Measurements from ENCODE around the gene TTC28. TPM values are rescaled to one million over a fixed set of nuclear protein-coding genes. Genes with fewer than 3 reads are reported as not detected.

The TTC28 gene
- total RNA-seq, 1 donor from 2014 or later = 14.9 TPM

DNA sequence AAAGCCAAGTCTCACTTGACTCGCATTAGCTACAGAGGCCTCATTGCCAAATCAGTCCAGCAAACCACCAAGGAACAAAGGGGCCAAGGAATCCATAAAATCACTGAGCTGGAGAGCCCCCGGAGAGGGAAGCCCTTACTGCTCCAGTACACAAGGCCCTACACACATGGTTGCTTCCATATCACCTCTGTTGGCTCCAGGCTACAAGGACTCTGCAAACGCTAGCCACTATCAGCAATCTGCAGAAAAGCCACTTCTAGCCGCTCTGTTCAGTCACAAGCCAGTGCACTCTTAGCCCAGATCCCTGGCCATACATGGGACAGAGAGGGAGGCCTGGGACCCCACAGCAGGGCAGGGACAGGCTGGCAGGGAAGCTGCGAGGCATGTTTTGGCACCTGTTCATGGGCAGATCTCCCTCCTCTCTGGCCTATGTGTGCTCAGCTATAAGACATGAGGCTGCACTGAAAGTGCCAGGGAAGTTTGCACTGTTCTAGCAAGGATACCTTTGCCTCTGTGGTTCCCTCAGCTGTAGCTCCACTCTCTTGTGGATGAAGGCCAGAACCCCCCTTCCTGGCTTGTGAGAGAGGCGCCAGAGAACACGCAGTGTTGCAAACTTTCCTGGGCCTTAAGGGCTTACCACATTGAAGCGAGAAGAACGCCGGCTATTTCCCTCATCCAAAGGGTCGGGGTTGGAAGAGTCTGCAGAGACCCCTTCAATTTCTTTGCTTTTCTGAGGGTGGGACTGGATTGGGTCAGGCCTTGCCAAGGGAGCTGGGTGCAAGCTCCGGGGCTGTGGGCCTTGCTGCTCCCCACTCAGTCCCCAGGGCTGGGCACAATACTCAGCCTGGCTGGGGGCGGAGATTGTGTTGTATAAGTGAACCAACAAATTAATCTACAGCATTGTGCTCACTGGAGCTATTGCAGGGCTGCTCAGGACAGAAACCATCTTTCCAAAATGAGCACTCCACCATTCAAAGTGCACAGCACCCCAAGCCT is 651.9 kb downstream of the TTC28 start:
- no peak for DNase-seq (ENCODE audit: low read depth in 2 of 2)

DNA sequence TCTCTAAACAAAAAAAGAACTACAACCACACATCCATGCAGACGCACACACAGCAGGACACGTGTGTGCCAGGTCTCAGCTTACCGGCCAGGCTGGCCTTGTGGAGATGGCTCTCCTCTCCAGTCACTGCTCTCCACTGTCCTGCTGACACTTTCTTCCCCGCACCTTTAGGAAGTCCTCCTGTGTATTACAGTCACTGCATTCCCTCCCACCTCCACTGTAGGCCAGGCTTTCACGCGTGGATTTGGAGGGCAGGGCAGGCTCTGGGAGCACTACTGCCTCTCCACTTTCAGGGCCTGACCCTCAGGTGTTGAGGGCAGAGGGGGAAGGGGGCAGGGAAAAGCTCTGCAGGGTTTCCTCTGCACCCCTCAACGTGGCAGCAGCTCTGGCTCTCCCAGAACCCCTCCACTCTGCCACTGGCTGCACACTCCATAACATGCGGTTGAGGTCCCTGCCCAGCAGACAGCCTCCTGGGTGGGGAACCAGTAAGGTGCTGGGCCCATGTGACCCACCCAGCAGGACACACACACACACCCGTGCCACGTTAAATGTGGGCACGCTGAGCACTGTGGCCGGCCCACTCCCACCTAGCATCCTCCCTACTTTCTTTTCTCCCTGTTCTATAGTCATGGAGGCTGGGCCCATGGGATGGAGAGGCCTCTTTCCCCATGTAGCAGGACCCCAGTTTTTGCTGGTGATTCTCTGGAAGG is 653.6 kb downstream of the TTC28 start:
- DNase-seq (ENCODE audit: low read depth in 2 of 2) = no peak

DNA sequence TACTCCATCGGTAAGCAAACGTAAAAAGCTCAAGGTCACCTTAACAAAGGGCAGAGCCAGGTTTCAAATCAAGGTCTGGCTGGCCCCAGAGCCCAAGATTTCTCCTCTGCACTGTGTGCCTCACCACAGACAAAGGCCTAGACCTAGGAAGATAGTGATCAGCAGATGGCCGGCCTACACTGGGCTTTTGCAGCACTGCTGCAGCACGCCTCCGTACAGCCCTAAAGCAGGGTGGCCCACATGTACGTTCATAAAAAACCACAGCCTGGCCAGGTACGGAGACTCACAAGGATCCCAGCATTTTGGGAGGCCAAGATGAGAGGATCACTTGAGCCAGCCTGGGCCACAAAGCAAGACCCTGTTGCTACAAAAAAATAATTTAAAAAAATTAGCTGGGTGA is 654.3 kb downstream of the TTC28 start:
- no peak for DNase-seq (ENCODE audit: low read depth in 2 of 2)

DNA sequence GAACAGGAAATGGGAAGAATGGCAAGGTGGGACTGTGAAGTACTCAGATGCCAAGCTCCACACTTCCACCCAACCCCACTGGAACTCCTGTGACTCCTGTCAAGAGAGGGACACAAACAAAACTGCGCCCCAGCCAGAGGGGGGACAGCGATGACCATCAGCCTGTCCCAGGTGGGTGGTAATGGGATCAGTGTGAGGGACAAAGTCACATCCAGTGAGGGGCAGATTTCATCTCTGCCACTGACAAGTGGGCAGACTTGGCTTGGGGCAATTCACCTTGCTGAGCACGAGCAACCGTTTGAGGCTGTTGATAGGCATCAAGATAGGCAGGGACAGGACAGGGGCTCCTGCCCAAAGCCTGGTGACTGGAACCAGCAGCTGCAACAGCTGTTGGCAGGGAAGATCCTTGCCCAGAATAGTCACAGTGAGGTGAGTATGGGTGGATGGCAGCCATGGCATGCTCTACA is 655.2 kb downstream of the TTC28 start:
- no peak for DNase-seq (ENCODE audit: low read depth in 2 of 2)

DNA sequence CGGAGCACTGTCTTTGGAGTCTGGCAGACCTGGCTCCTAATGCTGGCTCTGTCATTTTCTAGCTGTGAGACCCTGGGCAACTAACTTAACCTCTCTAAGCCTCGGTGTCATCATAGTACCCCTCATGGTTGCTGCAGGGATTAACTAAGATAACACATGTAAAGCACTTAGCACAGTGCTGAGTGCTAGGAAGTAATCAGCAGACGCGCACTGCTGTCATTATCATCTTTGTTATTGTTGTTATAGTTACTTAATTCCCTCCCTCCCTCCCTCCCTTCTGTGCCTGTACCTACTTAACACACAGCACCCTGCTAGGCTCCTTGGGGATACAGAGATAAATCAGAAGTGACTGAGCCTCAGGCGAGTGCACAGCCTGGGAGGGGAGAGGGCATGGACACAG is 655.9 kb downstream of the TTC28 start:
- DNase-seq (ENCODE audit: low read depth in 2 of 2) = no peak

DNA sequence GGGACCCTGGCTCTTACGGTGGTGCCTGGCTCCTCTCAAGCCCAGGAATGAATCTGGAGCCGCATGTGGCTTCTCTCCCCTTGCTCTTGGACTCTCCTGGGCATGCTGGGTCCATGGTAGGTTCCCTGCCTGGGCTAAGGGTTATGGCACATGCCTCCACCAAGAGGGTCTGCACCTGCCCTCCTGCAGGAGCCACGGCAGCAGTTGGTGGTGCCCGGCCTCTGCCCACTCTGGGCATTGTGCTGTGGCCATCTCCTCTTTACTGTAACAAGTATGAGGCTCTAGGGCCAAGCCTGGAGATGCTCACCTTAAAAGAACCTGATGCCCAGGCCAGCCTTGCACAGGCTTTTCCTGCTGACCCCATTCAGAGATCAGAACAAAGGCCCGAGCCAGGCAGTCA is 656.6 kb downstream of the TTC28 start:
- no peak for DNase-seq (ENCODE audit: low read depth in 2 of 2)

DNA sequence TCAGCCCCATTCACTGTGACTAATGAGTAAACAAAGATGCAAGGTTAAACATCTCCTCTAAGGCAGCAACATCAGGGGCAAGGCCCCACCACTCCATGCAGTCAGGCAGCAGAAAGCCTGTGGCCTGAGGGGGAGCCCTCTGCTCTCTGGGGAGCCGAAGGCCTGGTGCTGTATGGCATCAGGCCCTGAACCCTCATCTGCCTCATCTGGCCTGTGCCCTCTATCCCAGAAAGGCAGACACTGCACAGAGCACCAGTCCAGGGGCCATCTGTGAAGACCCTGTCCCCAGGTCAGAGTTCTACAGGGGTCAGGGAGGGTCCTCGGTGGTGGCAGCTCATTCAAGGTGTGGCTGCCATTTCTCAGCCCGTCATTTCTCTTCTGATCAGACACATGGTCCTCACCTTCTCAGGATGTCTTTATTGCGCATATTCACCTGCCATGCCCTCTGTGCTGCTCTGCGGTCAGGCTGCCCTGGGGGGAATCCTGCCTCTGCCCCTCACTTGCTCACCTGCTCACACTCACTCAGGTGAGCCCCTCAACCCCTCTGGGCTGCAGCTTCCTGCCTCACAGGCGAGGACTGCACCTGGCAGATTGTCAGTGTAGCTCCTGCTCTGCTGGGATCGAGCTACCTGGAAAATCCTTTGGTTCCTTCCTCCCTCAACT is 657.5 kb downstream of the TTC28 start:
- no peak for DNase-seq (ENCODE audit: low read depth in 2 of 2)

DNA sequence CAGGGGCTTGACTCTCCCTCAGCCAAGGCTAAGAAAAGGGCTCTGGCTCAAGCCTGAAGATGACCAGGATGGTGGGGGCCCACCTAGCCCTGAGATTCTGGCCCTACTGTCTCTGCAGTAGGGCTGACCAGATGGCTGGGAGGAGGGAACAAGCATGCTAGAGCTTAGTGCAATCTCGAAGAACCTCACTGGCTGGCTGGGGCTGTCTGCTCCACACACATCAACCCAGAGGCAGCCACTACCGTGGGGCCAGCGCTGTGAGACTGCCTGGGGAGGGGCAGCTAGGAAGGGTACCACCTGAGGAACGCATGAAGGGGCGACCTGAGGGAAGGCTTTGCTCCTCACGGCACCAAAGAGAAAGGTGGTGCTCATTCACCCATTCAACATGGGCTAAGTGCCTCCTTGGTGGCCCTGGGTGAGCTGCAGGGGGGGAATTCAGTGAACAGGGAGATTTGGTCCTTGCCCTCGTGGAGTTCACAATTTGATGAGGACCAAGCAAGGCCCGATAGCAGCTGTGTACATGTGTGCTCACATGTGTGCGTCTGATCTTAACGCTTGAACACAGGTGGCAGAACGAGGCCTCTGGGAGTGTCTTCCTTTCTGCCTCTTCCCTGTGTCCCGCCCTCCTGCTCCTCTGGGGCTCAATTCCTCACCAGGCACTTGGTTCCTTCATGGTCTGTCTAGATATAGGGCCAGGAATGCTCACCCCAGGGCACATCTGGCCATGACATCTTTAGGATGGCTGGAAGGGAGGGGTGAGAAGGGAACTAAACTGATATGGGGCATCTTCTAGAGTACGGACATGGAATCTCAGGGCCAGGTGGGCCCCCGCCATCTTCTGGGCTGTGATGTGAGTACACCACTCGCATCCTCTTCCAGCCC is 658.3 kb downstream of the TTC28 start:
- no peak for DNase-seq (ENCODE audit: low read depth in 2 of 2)

DNA sequence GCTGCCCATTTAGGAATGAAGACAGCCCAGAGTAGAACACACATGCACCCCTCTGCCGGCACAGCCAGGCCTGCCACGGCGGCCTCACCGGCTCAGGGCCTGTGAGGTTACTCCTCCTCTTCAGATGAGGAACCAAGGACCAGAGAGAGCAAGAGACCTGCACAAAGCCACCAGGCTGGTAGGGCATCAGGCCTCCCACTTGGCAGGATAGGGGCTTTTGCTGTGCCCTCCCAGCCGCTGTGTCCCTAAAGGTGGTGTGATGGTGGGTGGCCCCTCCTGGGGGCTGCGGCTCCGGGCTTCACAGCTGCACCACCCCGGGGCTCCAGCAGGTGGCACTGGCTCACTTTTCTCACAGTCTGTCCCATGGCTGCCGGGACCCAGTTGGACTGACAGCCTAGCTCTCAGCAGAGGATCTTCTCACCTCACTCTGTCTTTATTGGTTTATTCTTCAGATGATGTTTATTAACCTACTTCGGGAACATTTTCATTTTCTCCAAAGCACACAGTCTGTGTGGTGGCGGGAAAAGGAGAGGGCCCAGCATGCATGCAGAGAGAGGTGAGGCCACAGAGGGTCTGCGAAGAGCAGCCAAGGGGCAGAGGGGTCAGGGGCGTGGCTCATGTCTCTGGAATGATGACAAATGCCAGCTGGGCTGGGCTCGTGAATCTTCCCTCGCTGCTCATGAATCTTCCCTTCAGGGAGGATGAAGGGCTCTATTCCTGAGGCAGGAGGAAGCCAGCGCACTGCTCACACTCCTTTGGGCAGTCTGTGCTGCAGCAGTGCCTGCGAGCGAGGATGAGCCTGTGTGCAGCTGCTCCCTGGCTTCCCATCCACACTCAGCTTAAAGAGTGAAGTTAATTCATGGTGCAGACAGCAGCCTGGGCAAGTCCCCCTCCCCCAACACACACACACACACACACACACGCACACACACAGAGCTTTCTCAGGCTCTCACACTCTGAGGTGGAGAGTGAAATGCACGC is 659.5 kb downstream of the TTC28 start:
- DNase-seq (ENCODE audit: low read depth in 2 of 2) = peak; percentile 74 to 83

DNA sequence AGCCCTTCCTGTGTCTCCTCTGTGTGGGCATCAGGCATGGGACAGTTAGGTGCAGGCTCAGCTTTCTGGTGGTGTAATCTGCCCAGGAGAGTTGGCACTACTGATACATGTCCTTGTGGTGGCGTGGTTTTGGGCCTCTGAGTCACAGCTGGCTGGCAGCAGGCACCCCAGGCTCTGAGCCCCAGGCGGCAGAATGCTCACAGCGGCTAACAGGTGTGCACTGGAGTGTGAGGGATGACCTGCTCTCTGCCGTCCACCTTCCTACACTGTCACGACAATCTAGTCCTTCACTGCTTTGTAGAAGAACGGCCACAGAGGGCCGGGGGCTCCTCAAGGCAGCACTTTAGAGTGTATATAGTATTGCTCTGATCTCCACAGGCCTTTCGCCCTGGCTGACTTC is 660.3 kb downstream of the TTC28 start:
- DNase-seq (ENCODE audit: low read depth in 2 of 2) = no peak

DNA sequence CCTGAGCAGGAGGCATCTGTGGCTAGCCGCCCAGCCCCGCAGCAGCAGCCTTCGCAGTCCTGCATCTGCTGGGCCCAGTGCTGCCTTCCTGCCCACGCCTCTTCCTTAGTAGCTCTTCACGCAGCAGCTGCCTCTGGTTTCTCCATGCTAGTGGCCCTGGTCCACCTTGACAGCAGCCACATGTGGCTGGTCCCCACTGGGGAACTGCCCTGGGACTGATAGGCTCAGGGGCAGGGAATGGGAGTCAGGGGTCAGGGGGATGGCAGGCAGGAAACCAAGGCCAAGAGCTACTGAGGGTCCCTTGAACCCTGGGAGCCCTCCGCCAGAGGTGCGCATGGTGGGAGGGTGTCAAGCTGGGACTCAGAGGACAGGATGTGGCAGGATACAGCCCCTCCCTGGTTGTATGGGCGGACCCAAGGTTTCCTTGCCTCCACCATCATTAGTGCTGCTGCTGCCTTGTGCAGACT is 661.1 kb downstream of the TTC28 start:
- no peak for DNase-seq (ENCODE audit: low read depth in 2 of 2)

DNA sequence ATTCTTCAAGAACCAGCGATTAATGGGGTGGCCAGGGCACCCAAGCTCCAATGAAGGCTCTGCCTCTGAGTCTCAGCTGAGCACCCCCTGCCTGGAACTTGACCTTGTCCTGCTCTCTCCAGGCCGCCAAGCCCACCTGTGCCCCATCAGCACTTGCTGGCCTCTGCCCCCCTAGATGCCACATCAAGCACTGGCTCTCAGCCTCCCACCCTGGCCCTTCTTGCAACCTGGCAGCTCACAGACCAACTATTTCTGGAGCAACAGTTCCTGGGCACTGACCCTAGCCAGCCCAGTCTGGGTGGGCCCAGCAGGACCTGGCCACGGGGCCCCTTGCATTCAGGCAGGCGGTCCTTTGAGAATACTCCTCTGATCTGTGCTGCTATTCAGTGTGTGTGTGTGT is 661.8 kb downstream of the TTC28 start:
- no peak for DNase-seq (ENCODE audit: low read depth in 2 of 2)

DNA sequence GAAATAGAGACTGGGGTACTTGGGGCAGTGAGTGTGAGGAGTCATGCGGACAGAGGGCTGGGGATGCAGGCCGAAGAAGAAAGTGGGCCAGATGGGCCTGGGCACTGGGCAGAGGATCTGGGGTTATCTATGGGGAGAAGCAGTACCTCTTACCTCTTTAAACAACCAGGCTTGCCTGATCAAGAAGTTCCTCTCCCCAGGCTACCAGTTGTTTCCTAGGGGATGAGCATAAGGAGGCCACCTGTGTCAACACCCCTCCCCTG is 662.2 kb downstream of the TTC28 start:
- no peak for DNase-seq (ENCODE audit: low read depth in 2 of 2)

DNA sequence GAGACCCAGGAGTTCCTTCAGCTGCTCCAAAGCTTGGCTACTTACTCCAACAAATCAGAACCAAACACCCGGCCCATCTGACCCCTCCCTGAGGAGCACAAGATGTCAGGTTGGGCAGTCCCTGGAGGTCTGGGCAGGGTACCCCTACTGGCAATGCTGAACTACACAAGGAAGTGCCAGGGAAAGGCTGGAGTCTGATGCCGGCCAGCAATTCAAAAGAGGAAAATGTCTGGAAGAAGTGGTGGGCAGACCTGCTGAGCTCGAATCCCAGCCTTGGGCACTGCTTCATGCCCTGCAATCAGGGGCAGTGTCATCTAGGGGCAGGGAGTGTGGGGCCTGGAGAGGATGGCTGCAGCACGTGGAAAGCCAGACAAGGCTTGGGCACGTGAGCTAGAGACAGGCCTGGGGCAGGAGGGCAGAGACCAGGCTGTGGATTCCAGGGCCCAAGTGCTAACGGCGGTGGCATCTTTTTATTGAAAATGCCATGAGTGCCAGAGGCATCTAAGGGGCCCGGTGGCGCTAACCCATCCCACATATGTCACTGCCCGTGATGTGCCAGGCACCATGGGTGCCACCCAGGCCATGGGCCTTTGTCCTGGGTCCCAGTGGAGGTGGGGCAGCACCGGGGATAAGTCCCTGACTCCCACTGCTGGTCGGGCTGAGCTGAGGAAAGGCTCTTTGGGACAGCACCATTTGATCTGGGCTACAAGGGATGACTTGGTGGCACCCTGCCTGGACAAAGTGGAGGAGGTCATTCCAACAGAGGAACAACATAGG is 662.7 kb downstream of the TTC28 start:
- DNase-seq (ENCODE audit: low read depth in 2 of 2) = no peak

DNA sequence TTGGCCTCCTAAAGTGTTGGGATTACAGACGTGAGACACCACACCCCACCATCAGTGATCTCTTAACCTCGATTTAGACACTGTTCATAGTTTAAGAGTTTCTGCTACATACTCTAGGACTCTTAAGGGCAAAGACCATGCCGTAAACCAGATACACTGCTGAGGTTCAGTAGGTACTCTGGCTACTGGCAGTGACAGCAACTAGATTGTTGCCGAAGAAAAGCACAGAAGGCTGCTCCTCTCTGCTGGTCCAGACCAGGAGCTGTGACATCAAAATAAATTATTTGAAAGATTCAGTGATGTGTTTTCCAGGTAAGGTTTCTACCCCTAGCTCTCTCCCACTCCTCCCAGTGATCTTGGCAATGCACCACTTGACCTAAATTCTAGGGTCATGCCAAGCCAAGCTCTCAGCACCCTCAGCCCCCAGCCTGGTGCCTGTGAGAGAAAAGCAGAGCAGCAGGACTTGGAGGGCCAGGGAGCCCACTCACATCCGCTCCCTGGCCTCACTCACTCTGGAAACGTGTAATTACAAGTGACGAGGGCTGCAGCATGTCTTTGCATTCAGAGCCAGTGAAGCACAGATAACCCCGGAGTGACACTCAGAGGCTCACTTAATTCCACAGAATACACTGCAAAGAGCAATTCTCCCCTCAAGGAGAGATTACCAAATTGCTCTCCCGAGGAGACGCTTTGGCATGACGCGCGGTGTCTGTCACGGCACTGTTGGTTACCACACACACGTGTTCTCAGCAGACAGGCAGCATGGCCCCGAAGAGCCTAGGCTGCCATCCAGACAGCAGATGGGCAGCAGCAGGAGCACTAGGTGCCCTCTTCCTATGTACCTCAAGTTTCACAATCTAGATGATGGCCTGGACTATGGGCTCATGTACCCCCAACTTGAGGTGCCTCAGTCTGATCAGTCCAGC is 663.7 kb downstream of the TTC28 start:
- DNase-seq (ENCODE audit: low read depth in 2 of 2) = no peak

DNA sequence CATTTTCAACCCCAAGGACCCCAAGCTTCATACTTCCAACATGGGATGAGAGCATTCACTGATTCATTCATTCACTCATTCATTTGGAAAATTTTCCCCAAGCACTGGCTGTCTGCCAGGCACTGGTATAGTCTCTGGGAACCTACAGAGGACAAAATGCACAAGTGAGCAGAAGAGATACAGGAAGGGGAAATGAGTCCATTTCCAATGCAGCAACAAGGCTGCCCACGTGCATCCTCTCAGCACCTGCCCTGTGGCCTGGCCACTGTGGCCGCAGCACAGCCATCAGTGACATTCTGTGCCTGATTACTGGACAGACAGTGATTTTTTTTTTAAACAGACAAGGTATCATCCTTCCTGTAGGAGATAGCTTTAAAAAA is 664.6 kb downstream of the TTC28 start:
- DNase-seq (ENCODE audit: low read depth in 2 of 2) = peak; percentile 86 to 99

DNA sequence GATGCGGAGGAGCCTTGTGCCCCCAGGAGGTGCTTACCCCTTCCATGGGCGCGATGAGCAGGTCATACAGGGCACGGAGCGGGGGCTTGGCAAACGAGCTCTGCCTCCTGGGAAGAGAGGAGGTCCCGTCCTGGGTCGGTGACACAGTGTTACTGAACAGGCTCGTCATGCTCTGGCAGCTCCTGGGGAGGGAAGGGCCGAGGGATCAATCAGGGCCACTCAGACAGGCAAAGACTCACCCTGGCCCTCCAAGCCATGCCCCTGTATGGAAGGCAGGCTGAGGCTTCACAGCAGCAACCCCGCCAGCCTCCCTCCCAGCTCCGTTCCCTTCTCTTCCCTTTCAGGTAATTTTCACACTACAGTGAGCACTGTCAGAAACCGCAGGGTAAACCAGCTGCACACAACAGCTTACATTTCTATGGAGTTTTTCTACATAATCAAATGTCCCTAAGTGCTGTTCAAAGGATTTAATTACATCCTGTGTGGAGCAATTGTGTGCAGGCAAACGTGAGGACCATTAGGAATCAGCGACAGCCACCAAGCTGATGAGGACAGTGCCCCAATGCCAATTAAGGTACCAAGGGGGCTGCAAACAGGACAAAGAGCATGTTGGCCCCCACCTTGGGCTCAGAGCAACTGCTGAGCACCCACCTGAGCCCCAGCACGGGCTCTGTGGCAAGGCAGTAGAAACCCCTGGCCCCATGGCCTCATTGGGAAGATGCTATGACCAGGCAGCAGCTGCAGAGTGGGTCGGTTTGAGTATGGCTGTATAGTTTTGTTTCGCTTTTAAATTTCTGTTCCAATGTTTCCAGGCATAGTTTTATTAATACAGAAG is 665.2 kb downstream of the TTC28 start:
- DNase-seq (ENCODE audit: low read depth in 2 of 2) = no peak
